GM20000 (cell line): ENCODE results near the gene CACNB2.

Source experiments
- DNase-seq: peaks from one replicate; pipeline ENCODE4 v3.0.0; 2012; ENCODE audit warnings: low spot score
- TF ChIP-seq, protein P1 (sequence below): IDR thresholded peaks from 2 replicates; pipeline ENCODE4 v1.5.1; 2012; ENCODE audit warnings: mild to moderate bottlenecking, control low read depth; ENCODE audit errors: extremely low read depth, missing control alignments

CACNB2 gene

DNA sequence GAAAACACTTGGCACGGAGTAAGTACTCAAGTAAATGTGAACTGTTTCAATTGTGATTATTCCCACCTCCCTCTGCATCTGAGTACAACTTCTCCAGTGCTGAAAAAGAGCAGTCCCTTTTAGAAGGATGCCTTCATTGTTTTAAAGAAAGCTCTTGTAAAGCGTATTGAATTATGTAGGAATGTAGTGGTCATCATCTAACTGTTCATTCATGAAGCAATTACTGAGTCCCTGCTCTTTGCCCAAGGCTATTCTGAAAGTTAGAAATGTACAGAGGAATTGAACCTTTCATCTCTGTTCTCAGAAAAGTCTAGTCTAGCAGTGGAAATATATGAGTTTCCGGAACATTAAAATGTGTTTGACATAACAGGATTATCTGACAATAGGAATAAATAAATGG lies 127.8 kb downstream of the CACNB2 start:
- DNase-seq = no peak
- TF ChIP-seq, protein P1, sequence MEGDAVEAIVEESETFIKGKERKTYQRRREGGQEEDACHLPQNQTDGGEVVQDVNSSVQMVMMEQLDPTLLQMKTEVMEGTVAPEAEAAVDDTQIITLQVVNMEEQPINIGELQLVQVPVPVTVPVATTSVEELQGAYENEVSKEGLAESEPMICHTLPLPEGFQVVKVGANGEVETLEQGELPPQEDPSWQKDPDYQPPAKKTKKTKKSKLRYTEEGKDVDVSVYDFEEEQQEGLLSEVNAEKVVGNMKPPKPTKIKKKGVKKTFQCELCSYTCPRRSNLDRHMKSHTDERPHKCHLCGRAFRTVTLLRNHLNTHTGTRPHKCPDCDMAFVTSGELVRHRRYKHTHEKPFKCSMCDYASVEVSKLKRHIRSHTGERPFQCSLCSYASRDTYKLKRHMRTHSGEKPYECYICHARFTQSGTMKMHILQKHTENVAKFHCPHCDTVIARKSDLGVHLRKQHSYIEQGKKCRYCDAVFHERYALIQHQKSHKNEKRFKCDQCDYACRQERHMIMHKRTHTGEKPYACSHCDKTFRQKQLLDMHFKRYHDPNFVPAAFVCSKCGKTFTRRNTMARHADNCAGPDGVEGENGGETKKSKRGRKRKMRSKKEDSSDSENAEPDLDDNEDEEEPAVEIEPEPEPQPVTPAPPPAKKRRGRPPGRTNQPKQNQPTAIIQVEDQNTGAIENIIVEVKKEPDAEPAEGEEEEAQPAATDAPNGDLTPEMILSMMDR = no peak

DNA sequence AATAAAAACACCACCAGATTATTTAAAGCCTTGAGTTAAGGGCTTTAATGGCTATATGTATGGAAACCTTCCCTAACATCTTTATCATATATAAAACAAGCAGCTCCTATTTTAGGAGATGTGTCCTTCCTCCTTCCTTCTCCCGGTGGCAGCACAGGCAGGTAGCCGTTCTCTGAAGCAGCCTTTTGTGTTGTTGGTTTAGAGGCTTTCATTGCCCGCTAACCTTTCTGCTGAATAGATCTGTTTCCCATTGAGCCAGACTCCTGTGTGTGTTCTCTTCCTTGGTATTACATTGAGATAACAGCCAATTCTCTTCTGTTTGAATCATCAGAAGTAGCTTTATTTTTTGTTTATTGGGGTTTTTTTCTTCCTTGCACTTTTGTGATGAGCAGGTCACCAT lies 131.3 kb downstream of the CACNB2 start:
- no peak for DNase-seq
- TF ChIP-seq, protein P1 = no peak

DNA sequence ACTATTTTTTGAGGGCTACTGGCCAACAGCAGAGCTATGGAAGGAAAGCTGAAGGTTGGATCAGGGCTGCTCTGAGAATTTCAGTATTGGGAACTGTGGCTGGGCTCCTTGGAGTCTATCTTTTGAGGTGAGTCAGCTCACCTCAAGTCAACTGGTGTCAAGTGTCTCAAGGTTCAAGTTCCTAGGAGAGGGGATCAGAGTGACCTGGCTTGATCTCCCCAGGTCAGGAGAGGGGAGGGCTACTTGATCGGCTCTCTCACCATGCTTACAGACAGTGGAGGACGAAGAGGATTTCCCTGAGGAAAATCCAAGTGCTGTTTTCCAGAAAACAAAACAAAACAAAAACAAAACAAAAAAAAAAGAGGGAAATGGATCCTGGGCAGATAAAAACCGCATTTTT lies 132.8 kb downstream of the CACNB2 start:
- TF ChIP-seq, protein P1 = no peak
- no peak for DNase-seq

DNA sequence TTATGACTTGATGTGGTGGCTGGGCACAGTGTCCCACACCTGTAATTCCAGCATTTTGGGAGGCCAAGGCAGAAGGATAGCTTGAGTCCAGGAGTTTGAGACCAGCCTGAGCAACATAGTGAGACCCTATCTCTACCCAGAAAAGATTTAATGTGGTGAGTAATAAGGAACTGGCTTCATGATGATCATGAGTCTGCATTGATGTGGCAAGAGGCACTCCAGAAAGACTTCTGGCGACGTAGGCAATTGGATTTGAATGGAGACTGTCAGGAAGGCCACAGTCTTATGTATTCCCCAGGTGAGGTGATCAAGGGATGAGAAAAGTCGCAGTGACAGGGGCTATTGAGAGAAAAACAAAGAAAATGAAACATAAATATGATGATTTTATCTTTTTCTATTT lies 138.0 kb downstream of the CACNB2 start:
- DNase-seq = no peak
- TF ChIP-seq, protein P1 = no peak

DNA sequence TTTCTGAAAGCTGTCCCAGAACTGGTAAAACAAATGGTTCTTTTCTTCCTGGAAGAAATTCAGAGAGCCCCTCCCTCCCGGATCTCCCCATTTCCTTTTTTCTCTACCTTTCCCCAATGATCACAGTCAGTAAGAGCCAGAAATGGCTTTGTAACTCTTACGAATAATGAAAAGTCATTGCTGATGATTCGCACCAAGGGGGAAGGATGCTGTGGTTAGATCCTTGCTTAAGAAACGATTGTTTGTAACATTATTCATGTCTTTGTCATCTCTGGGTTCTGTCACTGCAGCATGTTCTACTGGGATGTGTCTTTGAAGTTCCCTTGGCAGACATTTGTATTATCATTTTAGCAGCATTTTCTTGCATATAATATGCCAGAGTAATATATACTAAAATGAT lies 138.9 kb downstream of the CACNB2 start:
- no peak for DNase-seq
- TF ChIP-seq, protein P1 = no peak

DNA sequence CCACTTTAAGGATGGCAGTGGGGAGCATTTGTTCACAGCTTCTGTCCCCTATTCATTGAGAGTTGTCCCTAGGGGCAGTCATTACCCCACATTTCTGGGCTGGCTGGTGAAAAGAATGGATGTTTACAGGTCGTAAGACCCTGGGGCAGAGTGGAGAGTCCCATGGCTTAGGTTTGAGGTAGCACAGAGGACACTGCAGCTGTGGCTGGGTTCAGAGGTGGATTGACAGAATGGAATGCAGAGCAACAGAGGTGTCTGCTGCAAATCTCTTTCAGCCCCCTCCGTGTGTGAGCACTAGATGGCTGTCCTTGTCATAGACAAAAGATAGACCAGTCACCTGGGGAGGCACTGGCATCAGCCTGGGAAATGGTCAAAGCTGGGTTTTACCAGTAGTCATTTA lies 141.9 kb downstream of the CACNB2 start:
- TF ChIP-seq, protein P1 = no peak
- DNase-seq = no peak

DNA sequence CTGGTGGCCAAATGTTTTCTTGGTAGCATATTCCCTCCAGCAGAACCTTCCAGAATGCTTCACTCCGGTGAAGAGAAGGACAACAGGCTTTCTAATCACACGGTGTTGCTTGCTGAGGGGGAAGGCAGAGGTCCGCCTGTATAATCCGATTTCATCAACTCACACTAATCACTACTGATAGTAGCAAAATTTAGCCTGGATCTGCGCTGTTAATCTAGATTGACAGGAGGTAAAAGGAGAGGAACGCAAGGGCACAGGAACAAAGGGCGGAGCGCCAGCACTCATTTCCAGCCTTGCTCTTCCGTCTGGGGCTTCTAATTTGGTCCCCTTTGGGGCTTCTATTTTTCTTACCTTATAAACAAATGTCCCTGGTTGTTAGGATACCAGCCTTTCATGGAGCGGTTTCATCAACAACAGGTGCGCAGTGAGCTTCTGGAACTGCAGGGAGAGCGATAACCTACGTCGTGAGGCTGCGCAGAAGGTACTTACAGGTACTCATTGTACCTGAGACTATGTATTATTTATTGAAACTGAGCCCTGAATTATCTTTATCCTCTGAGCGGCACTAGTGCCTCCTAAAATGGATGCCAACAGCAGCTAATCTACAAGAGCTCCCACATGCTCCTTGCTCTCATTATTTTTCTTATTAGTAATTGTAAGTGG lies 150.6 kb downstream of the CACNB2 start:
- DNase-seq = no peak
- TF ChIP-seq, protein P1 = no peak
